ENCODE results near the gene LDHD. TPM values are rescaled to one million over a fixed set of nuclear protein-coding genes. Genes with fewer than 3 reads are reported as not detected.

Gene LDHD
- 2.8 and 7.4 TPM in 2 replicates for total RNA-seq

GRCh38 chr16:75116081-75116910 lies at the start of gene LDHD:
LDHD (minus strand) TSS chr16:75116780; CDS start chr16:75116720, 60 bp downstream.

DNA sequence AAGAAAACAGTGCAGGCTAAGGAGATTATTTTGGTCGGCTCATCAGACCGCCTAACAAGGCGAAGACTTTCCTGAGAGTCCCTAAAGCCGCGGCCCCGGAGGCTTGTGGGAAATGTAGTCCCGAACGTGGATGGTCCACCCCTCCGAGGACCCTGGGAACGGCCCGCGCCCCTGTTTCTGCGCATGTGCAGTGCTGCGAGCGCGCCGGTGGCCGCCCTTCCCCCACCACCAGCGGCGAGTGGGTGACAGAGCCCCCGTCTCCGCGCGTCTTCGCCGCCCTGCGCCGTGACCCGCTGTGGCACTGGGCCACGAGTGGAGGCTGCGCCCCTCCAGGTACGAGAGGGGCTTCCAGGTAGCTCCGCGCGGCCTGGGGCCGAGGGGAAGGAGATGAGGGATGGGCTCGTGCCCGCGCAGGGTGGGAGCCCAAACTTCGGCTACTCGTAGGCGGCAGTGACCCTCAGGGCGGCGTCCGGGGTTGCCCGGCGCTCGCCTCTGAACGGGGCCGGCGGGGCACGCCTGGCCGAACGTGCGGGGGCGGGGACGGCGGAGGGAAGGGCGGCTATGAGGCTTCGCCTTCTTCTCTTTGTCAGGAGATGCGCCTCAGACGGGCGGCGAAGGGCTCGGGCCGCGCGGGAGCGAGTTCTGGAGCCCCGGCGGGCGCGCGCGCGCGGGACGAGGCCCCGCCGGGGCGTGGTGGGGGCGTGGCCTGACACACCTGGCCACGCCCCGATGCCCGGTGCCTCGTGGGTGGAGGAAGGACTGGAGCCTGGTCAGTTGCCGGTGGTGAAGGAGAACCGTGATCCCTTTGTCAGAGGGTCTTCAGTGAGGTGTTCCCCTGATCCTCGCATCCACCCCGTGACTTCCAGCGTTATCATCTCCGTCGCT lies 32.0 kb upstream of the LDHD start, which contains the start of gene ZFP1:
TSS of gene ZFP1 (plus strand) at position 214 of the 885 bp plus-strand sequence. CDS start 4,428 bp downstream, outside the sequence.

Other genes starting within 250 kb of the LDHD start
- 12.9 and 15.4 TPM in 2 replicates for gene WDR59, start 131.7 kb downstream of the LDHD start, total RNA-seq
- gene ZNRF1, start 117.8 kb downstream of the LDHD start, total RNA-seq = 20.2 and 26.6 TPM in 2 replicates
- gene ZFP1, start 31.7 kb upstream of the LDHD start, total RNA-seq = 7.4 and 8.6 TPM in 2 replicates
- gene CTRB2, start 90.4 kb upstream of the LDHD start, total RNA-seq = not detected in 2 replicates
- gene CTRB1, start 102.2 kb upstream of the LDHD start, total RNA-seq = not detected in 2 replicates
- gene BCAR1, start 134.8 kb upstream of the LDHD start, total RNA-seq = 42.5 and 46.4 TPM in 2 replicates

Data from cardiac ventricle fibroblast (primary cell).